Measurements from ENCODE around the gene POLR2M.

DNA sequence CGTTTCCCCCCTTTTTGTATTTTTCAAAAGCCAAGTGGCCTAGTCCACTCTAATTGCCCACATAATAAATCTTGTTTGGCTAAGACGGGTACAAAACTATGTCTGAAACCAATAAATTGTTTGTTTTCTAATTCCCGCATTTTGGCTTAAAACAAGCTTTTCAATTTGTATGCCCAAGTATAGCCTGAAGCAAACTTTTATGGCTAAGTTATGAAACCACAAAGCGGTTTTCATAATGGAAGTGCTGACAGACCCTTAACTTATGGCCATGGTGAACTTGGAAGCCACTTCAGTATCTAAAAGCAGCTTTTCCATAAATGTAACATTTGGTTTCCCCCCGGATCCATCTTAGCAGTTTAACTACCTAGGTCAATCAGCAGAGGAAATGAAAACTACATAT, 29.9 kb upstream of the POLR2M start:
- TF ChIP-seq CTCF (IDR thresholded peaks at IDR 0.05; ENCODE audit: extremely low read depth in 1 of 2, insufficient read depth in 1 of 2, low read depth in 1 of 2, low read length in 2 of 2) (no peak), EZH2 (IDR thresholded peaks at IDR 0.05; ENCODE audit: borderline replicate concordance, low read depth, low read length, severe bottlenecking) (no peak), POLR2AphosphoS5 (IDR thresholded peaks at IDR 0.05; ENCODE audit: insufficient read depth, low read depth, low read length) (no peak), POLR2A (IDR thresholded peaks at IDR 0.05; ENCODE audit: low read depth, low read length) (no peak)
